ENCODE measurements around the gene PPP1R9A.
"Not testable (repeated sequence)": the region's sequence is repeated elsewhere in the genome, so short reads cannot be mapped to it uniquely, and the experiment has no call there.

PPP1R9A gene

DNA sequence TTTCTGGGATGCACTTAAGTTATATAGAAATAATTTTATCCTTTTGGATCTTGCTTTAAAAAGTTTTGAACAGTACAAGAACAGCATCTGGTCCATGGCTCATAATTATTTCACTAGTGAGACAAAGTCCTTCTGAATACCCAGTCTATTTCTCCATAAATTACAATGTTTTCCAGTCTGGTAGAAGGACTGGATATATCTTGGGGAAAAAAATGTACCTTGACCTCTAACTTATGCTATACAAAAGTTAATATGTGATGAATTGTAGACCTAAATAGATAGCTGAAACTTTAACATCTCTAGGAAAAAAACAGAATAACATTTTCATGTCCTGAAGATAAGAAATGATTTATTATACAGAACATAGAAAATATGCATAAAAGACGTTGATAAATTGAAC, 88.5 kb downstream of the PPP1R9A start:
- no peaks in the 10 kb centered on the region for H3K36me3 ChIP-seq (ENCODE audit: control insufficient read depth, insufficient read depth, low read length, severe bottlenecking)
- no peak overlapping the region for H3K4me3 ChIP-seq (ENCODE audit: low read length)
- H3K9ac ChIP-seq (ENCODE audit: low read length): no peak overlapping the region
- DNase-seq (ENCODE audit: low read depth): no peak
- H3K4me1 ChIP-seq (ENCODE audit: control insufficient read depth, insufficient read depth, low read length): peaks cover 7% of the 10 kb centered on the region
- H3K9me3 ChIP-seq (ENCODE audit: control insufficient read depth, low read length): no peaks in the 10 kb centered on the region
- H3K27me3 ChIP-seq (replicated peaks; ENCODE audit: control insufficient read depth, insufficient read depth, low read length): no peaks in the 10 kb centered on the region

DNA sequence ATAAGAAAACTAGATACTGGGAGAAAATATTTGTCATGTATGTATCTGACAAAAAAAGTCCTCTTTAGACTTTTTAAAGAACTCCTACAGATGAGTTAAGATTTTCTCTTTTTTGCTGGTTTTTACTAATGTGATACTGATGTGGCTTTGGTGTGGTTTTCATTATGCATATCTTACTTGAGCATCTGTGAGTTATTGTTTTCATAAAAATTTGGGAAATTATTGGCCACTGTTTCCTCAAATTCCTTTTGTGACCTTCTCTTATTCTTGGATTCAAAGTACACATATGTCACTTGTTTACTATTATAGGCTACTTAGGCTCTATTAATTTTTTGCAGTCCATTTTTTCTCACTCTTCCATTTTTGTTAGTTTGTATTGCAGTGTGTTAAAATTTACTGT, 89.0 kb downstream of the PPP1R9A start:
- Histone ChIP-seq H3K9ac (ENCODE audit: low read length) (no peak overlapping the region), H3K4me1 (ENCODE audit: control insufficient read depth, insufficient read depth, low read length) (peaks cover 7% of the 10 kb centered on the region), H3K9me3 (ENCODE audit: control insufficient read depth, low read length) (no peaks in the 10 kb centered on the region), H3K36me3 (ENCODE audit: control insufficient read depth, insufficient read depth, low read length, severe bottlenecking) (no peaks in the 10 kb centered on the region), H3K27me3 (replicated peaks; ENCODE audit: control insufficient read depth, insufficient read depth, low read length) (no peaks in the 10 kb centered on the region), H3K4me3 (ENCODE audit: low read length) (no peak overlapping the region)
- no peak for DNase-seq (ENCODE audit: low read depth)

- Histone ChIP-seq H3K9me3 (ENCODE audit: control insufficient read depth, low read length) (no peaks in the 10 kb centered on the region), H3K27me3 (replicated peaks; ENCODE audit: control insufficient read depth, insufficient read depth, low read length) (no peaks in the 10 kb centered on the region), H3K4me3 (ENCODE audit: low read length) (no peak overlapping the region), H3K4me1 (ENCODE audit: control insufficient read depth, insufficient read depth, low read length) (peaks cover 7% of the 10 kb centered on the region), H3K9ac (ENCODE audit: low read length) (no peak overlapping the region), H3K36me3 (ENCODE audit: control insufficient read depth, insufficient read depth, low read length, severe bottlenecking) (no peaks in the 10 kb centered on the region)
- no peak for DNase-seq (ENCODE audit: low read depth)
Measured at GRCh38 chr7:94997547-94997946, 90.2 kb downstream of the PPP1R9A start.

DNA sequence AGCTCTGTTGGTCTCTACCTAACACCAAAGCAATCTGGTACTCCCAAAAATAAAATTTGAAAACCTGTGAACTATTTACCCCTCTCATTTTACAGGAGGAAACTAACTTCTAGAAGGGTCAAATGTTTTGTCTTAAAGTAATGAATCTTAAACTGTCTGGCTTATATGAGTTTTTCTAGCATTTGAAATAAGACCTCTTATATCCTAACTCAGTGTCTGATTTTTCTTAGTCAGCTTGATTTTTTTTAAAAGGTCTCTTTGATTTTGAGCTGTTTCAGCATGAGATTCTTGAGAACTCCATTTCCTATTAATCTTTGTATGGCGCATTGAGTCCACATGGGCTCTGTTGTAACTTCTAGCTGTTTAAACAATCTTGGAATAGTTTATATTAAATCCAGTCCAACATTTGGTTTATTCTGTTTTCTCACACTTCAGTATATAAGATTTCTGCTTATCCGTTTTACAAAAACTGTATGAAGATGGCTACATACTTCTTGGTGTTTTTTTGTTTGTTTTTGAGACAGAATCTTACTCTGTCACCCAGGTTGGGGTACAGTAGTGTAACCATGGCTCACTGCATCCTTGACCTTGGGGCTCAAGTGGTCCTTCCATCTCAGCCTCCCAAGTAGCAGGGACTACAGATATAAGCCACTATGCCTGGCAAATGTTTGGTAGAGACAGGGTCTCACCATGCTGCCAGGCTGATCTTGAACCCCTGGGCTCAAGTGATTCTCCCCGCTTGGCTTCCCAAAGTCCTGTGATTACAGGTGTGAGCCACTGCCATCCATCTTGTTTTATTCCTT, 91.1 kb downstream of the PPP1R9A start:
- Histone ChIP-seq H3K27me3 (replicated peaks; ENCODE audit: control insufficient read depth, insufficient read depth, low read length) (no peaks in the 10 kb centered on the region), H3K4me3 (ENCODE audit: low read length) (no peak overlapping the region), H3K4me1 (ENCODE audit: control insufficient read depth, insufficient read depth, low read length) (peaks cover 7% of the 10 kb centered on the region), H3K9me3 (ENCODE audit: control insufficient read depth, low read length) (no peaks in the 10 kb centered on the region), H3K9ac (ENCODE audit: low read length) (no peak overlapping the region), H3K36me3 (ENCODE audit: control insufficient read depth, insufficient read depth, low read length, severe bottlenecking) (no peaks in the 10 kb centered on the region)
- DNase-seq (ENCODE audit: low read depth): no peak

DNA sequence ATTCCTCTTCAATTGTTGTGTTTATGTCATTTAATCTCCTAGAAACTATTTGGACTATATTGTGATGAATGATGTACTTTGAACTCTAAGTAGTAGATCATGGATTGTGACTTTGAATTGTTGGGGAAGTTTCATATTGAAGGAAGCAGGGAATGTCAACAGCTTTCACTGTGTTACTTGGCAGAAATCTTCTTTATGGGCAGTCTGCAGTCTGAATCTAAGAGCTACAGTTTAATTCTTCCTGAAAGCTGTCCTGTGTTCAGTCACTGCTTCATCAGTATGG, 91.6 kb downstream of the PPP1R9A start:
- Histone ChIP-seq H3K27me3 (replicated peaks; ENCODE audit: control insufficient read depth, insufficient read depth, low read length) (no peaks in the 10 kb centered on the region), H3K4me3 (ENCODE audit: low read length) (no peak overlapping the region), H3K4me1 (ENCODE audit: control insufficient read depth, insufficient read depth, low read length) (peaks cover 7% of the 10 kb centered on the region), H3K9ac (ENCODE audit: low read length) (no peak overlapping the region), H3K9me3 (ENCODE audit: control insufficient read depth, low read length) (no peaks in the 10 kb centered on the region), H3K36me3 (ENCODE audit: control insufficient read depth, insufficient read depth, low read length, severe bottlenecking) (no peaks in the 10 kb centered on the region)
- DNase-seq (ENCODE audit: low read depth): no peak

- H3K36me3 ChIP-seq (ENCODE audit: control insufficient read depth, insufficient read depth, low read length, severe bottlenecking); H3K4me1 ChIP-seq (ENCODE audit: control insufficient read depth, insufficient read depth, low read length); H3K4me3 ChIP-seq (ENCODE audit: low read length); H3K9ac ChIP-seq (ENCODE audit: low read length); DNase-seq (ENCODE audit: low read depth); H3K27me3 ChIP-seq (replicated peaks; ENCODE audit: control insufficient read depth, insufficient read depth, low read length); H3K9me3 ChIP-seq (ENCODE audit: control insufficient read depth, low read length): not testable (repeated sequence)
Measured at GRCh38 chr7:94999601-95000000, 92.2 kb downstream of the PPP1R9A start.

DNA sequence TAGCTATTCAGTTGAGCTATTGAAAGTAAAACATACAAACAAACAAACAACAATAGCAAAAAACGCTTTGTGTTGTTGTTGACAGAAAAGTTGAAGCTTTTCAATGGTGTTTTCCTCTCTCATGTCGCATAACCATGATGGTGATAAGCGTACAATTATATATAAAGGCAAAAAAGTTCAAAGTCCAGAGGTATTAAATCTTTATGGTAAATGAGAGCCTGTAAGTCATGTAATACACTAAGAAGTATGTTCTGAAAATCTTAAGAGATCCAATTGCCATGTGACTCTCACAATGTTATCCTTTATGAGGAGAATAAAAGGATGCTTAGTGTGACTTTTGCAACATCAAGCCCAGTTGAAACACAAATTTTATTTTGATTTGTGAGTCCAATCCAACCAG, 93.9 kb downstream of the PPP1R9A start:
- Histone ChIP-seq H3K36me3 (ENCODE audit: control insufficient read depth, insufficient read depth, low read length, severe bottlenecking) (no peaks in the 10 kb centered on the region), H3K9me3 (ENCODE audit: control insufficient read depth, low read length) (no peaks in the 10 kb centered on the region), H3K9ac (ENCODE audit: low read length) (no peak overlapping the region), H3K4me1 (ENCODE audit: control insufficient read depth, insufficient read depth, low read length) (peaks cover 7% of the 10 kb centered on the region), H3K27me3 (replicated peaks; ENCODE audit: control insufficient read depth, insufficient read depth, low read length) (no peaks in the 10 kb centered on the region), H3K4me3 (ENCODE audit: low read length) (no peak overlapping the region)
- no peak for DNase-seq (ENCODE audit: low read depth)

DNA sequence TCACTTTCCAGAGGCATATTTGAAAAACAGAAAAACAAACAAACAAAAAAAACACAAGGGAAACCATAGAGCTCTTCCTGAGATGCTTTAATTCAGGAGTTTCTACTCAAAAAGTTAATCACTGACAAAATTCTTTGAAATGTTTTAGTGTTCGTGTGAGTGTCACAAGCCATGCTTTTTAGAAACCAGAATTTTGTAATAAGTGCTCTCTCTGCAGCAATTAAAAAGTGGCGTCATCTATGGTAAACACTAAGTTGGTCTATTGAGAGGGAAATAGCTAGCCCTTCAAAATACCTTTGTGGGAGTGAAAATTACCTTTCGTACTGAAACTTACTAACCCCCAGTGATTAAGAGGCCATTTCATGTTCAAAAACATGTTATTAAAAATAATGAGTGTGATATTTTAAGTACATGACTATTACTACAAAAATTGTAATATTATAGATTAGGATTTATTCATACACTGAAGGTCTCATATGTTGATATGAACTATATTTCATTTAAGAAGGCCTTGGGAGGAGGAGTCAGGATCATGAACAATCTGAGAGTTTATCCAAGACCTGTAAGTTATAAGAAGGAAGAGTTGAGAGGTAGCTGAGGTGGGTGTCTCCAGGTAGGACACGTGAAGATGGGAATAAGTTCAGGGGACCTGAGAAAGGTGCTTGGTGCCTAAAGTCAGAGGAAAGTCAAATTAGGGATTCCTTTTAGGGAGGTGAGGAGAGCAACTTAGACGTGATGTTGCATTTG, 94.6 kb downstream of the PPP1R9A start:
- Histone ChIP-seq H3K4me3 (ENCODE audit: low read length) (no peak overlapping the region), H3K9ac (ENCODE audit: low read length) (no peak overlapping the region)

DNA sequence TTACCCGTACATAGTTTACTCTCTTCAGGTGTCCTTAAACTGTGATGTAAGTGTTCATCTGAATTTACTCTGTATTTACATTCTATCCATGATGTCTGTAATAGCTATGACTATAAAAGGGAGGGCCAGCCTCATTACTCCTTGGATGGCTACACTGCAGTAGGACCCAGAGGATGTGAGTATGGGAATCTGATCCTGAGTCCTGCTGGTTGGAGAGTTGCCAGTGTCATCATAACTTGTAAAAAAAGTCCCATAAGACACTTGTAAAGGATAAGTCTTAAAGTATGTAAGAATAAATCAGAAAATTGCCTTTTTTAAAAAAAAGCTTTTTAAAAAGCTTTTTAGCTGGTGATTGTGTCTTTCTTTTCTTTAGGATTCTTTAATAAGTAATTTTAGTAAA, 95.4 kb downstream of the PPP1R9A start:
- no peak for DNase-seq (ENCODE audit: low read depth)
- Histone ChIP-seq H3K36me3 (ENCODE audit: control insufficient read depth, insufficient read depth, low read length, severe bottlenecking) (no peaks in the 10 kb centered on the region), H3K9ac (ENCODE audit: low read length) (no peak overlapping the region), H3K9me3 (ENCODE audit: control insufficient read depth, low read length) (no peaks in the 10 kb centered on the region), H3K4me3 (ENCODE audit: low read length) (no peak overlapping the region), H3K4me1 (ENCODE audit: control insufficient read depth, insufficient read depth, low read length) (peaks cover 2% of the 10 kb centered on the region), H3K27me3 (replicated peaks; ENCODE audit: control insufficient read depth, insufficient read depth, low read length) (no peaks in the 10 kb centered on the region)

More for the DNA sequence above, 94.6 kb downstream of the PPP1R9A start:
- no peaks in the 10 kb centered on the region for H3K9me3 ChIP-seq (ENCODE audit: control insufficient read depth, low read length)
- no peaks in the 10 kb centered on the region for H3K27me3 ChIP-seq (replicated peaks; ENCODE audit: control insufficient read depth, insufficient read depth, low read length)
- no peaks in the 10 kb centered on the region for H3K36me3 ChIP-seq (ENCODE audit: control insufficient read depth, insufficient read depth, low read length, severe bottlenecking)
- DNase-seq (ENCODE audit: low read depth): no peak
- peaks cover 7% of the 10 kb centered on the region for H3K4me1 ChIP-seq (ENCODE audit: control insufficient read depth, insufficient read depth, low read length)

GRCh38 chr7:95004618-95005247, 97.3 kb downstream of the PPP1R9A start:
- H3K4me3 ChIP-seq (ENCODE audit: low read length): no peak overlapping the region
- H3K36me3 ChIP-seq (ENCODE audit: control insufficient read depth, insufficient read depth, low read length, severe bottlenecking): no peaks in the 10 kb centered on the region
- H3K9ac ChIP-seq (ENCODE audit: low read length): no peak overlapping the region
- DNase-seq (ENCODE audit: low read depth): no peak
- H3K27me3 ChIP-seq (replicated peaks; ENCODE audit: control insufficient read depth, insufficient read depth, low read length): no peaks in the 10 kb centered on the region
- H3K4me1 ChIP-seq (ENCODE audit: control insufficient read depth, insufficient read depth, low read length): no peaks in the 10 kb centered on the region
- no peaks in the 10 kb centered on the region for H3K9me3 ChIP-seq (ENCODE audit: control insufficient read depth, low read length)

DNA sequence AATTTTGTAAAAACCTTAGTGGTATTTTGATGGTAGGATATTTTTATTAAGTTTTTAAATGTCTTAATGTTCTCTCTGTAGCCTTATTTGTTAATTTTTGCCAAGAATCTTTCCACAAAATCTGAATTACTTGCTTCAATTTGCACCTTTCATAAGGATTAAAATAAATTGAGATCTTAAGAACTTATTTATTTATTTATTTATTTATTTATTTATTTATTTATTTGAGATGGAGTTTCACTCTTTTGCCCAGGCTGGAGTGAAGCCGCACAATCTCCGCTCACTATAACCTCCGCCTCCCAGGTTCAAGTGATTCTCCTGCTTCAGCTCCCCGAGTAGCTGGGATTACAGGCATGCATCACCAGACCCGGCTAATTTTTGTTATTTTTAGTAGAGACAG, 98.6 kb downstream of the PPP1R9A start:
- no peak overlapping the region for H3K9ac ChIP-seq (ENCODE audit: low read length)
- peaks cover 4% of the 10 kb centered on the region for H3K4me1 ChIP-seq (ENCODE audit: control insufficient read depth, insufficient read depth, low read length)
- no peak overlapping the region for H3K4me3 ChIP-seq (ENCODE audit: low read length)
- DNase-seq (ENCODE audit: low read depth): no peak
- no peaks in the 10 kb centered on the region for H3K36me3 ChIP-seq (ENCODE audit: control insufficient read depth, insufficient read depth, low read length, severe bottlenecking)
- no peaks in the 10 kb centered on the region for H3K9me3 ChIP-seq (ENCODE audit: control insufficient read depth, low read length)
- no peaks in the 10 kb centered on the region for H3K27me3 ChIP-seq (replicated peaks; ENCODE audit: control insufficient read depth, insufficient read depth, low read length)
